Gastroesophageal sphincter (tissue), 4 donors: ENCODE results near the gene SUDS3. TPM values are rescaled to one million over a fixed set of nuclear protein-coding genes. Genes with fewer than 3 reads are reported as not detected.

Source experiments
- ATAC-seq: fragments of 150-250 bp; one replicate; pipeline ENCODE4 v1.9.1; 2016; ENCODE audit warnings: mild to moderate bottlenecking, moderate library complexity
- H3K27ac ChIP-seq, 4 donors: fragments of 200-600 bp; sonication (generic) in 3 of 4; 1 replicate in 3 of 4; 2 replicates in 1 of 4; pipeline ENCODE4 v1.5.1; 2016 to 2019
- H3K27me3 ChIP-seq: fragments of 200-600 bp; sonication (generic); one replicate; pipeline ENCODE4 v1.5.1; 2019
- H3K36me3 ChIP-seq, 2 donors: fragments of 200-600 bp; sonication (generic); one replicate each; pipeline ENCODE4 v1.5.1; 2019; ENCODE audit warnings: control low read depth in 1 of 2
- H3K4me1 ChIP-seq, 3 donors: fragments of 200-600 bp; sonication (generic); 1 replicate in 2 of 3; 2 replicates in 1 of 3; pipeline ENCODE4 v1.5.1; 2016 to 2019; ENCODE audit warnings: control low read depth in 2 of 3
- H3K4me3 ChIP-seq, 2 donors: fragments of 200-600 bp; sonication (generic); one replicate each; pipeline ENCODE4 v1.5.1; 2019; ENCODE audit warnings: mild to moderate bottlenecking in 1 of 2, moderate library complexity in 1 of 2
- H3K9me3 ChIP-seq, 3 donors: fragments of 200-600 bp; sonication (generic); one replicate each; pipeline ENCODE4 v1.5.1; 2017 to 2019; ENCODE audit warnings: control low read depth in 2 of 3
- CTCF ChIP-seq, 4 experiments: fragments of 200-600 bp in 2 of 4; fragments of 450-650 bp in 2 of 4; sonication (generic) in 1 of 4; IDR thresholded peaks; one replicate each; pipeline ENCODE4 v1.5.1; 2017 to 2019; ENCODE audit warnings: antibody characterized with exemption in 4 of 4, mild to moderate bottlenecking in 2 of 4, moderate library complexity in 2 of 4
- EP300 ChIP-seq: sonication (generic); formaldehyde crosslinking; IDR thresholded peaks from one replicate; pipeline ENCODE4 v1.6.1; 2017; ENCODE audit warnings: antibody characterized with exemption, mild to moderate bottlenecking
- POLR2A ChIP-seq, 2 donors: fragments of 450-650 bp; IDR thresholded peaks; one replicate each; pipeline ENCODE4 v1.6.1; 2017; ENCODE audit warnings: antibody characterized with exemption in 2 of 2, mild to moderate bottlenecking in 2 of 2, moderate library complexity in 1 of 2
- POLR2AphosphoS5 ChIP-seq: sonication (generic); formaldehyde crosslinking; IDR thresholded peaks from one replicate; pipeline ENCODE4 v1.6.1; 2017; ENCODE audit warnings: antibody characterized with exemption
- WGBS, 2 donors: methylation state at CpG; one replicate each; pipeline ENCODE4 v1.1.5; 2018; ENCODE audit warnings: low coverage in 1 of 2; 5-methylcytosine and 5-hydroxymethylcytosine counted together
- total RNA-seq, 4 donors: library from RNA; depleted of rRNA; stranded (reverse); fragments of >200 nt; gene quantifications; one replicate each; pipeline ENCODE4 v1.1.0, GENCODE V29; 2016

Gene SUDS3
- total RNA-seq, 4 donors from 2014 or later, result 57.2 to 65.5 (median 61.5) TPM

DNA sequence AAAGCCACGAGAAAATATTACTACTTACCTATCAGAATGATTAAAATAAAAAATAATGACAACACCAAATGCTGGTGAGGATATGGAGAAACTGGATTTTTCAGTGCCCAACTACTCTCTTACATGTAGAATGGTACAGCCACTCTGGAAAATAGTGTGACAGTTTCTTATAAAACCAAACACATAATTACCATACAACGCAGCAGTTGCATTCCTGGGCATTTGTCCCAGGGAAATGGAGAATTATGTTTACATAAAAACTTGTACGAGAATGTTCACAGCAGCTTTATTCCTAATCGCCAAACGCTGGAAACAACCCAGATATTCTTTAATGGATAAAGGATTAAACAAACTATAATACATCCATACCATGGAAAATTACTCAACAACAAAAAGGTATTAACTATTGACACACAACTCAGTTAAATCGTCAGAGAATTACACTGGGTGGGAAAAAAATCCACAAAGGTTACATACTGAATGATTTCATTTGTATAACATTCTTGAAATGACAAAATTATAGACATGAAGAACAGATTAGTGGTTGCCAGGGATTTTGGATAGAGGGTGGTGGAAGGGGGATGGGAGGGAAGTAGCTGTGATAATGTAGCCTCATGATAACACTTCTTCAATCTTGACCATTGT lies 39.0 kb upstream of the SUDS3 start:
- TF ChIP-seq POLR2AphosphoS5 (no peak), POLR2A (IDR thresholded peaks at IDR 0.05) (no peak), CTCF (IDR thresholded peaks at IDR 0.05) (no peak), EP300 (no peak)
- Histone ChIP-seq H3K27ac (no peak overlapping the region), H3K4me3 (no peak overlapping the region), H3K36me3 (no peaks in the 10 kb centered on the region), H3K9me3 (no peaks in the 10 kb centered on the region), H3K27me3 (no peaks in the 10 kb centered on the region), H3K4me1 (no peaks in the 10 kb centered on the region)
- no peak for ATAC-seq
- WGBS, 2 donors, result 15 to 30% methylated on average over 6 of the region's 6 CpGs

DNA sequence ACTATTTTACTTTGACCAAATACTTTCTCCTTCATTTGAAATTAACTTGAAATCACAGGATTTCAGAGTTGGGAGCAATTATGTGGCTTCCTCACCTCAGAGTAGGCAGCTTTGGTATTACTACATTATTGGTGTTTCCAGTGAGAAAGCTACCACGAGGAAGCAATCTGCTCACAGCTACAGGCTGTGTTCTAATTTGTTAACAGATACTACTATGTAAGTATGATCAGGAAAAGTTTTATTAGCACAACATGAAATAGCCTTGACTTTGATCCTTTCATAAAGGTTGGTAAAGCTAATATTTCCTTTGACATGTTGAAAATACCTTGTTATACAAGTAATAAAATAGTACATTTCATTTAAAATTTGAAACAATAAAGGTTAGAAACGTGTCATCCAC lies 34.3 kb upstream of the SUDS3 start:
- no peak for TF ChIP-seq POLR2AphosphoS5
- TF ChIP-seq POLR2A (IDR thresholded peaks at IDR 0.05), result no peak
- TF ChIP-seq CTCF (IDR thresholded peaks at IDR 0.05), result no peak
- no peak for TF ChIP-seq EP300
- H3K36me3 ChIP-seq, result no peaks in the 10 kb centered on the region
- no peak overlapping the region for H3K4me3 ChIP-seq
- H3K4me1 ChIP-seq, result no peaks in the 10 kb centered on the region
- 38 to 71% methylated on average over 2 of the region's 2 CpGs for WGBS, 2 donors
- no peaks in the 10 kb centered on the region for H3K9me3 ChIP-seq
- H3K27me3 ChIP-seq, result no peaks in the 10 kb centered on the region
- no peak overlapping the region for H3K27ac ChIP-seq
- no peak for ATAC-seq

DNA sequence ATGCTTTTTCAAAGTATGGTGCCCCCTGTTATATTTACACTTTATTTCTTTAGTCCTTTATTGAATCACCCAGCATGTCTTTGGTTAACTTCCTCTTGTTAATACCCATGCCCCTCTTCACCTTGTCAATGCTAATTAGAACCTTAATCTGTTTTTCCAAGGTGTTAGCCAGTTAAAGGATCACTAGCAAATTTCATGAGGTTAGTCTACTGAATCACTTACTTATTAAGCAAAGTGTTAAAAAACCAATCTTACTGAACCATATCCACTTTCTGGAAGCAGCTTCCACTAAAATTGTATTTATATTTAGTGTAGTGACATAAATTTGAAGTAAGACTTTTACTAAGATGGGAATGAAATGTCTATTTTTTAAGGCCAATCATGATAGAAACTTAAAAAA lies 31.5 kb upstream of the SUDS3 start:
- Histone ChIP-seq H3K4me3 (no peak overlapping the region), H3K27me3 (no peaks in the 10 kb centered on the region), H3K4me1 (no peaks in the 10 kb centered on the region), H3K27ac (no peak overlapping the region), H3K36me3 (no peaks in the 10 kb centered on the region), H3K9me3 (no peaks in the 10 kb centered on the region)
- TF ChIP-seq CTCF (IDR thresholded peaks at IDR 0.05) (no peak), POLR2AphosphoS5 (no peak), EP300 (no peak), POLR2A (IDR thresholded peaks at IDR 0.05) (no peak)
- no peak for ATAC-seq

GRCh38 chr12:118345355-118345754 lies 31.0 kb upstream of the SUDS3 start:
- no peaks in the 10 kb centered on the region for H3K4me1 ChIP-seq
- no peak overlapping the region for H3K27ac ChIP-seq
- ATAC-seq, result no peak
- TF ChIP-seq POLR2AphosphoS5 (no peak), POLR2A (IDR thresholded peaks at IDR 0.05) (no peak), CTCF (IDR thresholded peaks at IDR 0.05) (no peak), EP300 (no peak)
- no peaks in the 10 kb centered on the region for H3K36me3 ChIP-seq
- no peaks in the 10 kb centered on the region for H3K27me3 ChIP-seq
- H3K9me3 ChIP-seq, result no peaks in the 10 kb centered on the region
- 33 to 46% methylated on average over 1 of the region's 1 CpG for whole genome bisulfite sequencing, 2 donors
- H3K4me3 ChIP-seq, result no peak overlapping the region

DNA sequence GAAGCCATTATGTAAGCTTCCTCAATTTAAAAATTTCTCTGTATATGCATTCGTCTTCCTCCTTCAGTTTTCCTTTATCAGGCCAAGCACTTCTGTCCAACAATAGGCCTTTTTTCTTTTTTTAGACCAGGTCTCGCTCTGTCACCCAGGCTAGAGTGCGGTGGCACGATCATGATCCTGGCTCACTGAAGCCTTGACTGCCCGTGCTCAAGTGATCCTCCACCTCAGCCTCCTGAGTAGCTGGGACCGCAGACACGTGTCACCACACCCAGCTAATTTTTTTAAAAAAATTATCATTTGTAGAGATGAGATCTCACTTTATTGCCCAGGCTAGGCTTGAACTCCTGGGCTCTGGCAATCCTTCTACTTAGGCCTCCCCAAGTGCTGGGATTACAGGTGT lies 29.5 kb upstream of the SUDS3 start:
- H3K27ac ChIP-seq, result no peak overlapping the region
- 66 to 75% methylated on average over 1 to 7 of the region's 7 CpGs for WGBS, 2 donors
- no peaks in the 10 kb centered on the region for H3K9me3 ChIP-seq
- no peaks in the 10 kb centered on the region for H3K27me3 ChIP-seq
- no peak for TF ChIP-seq POLR2A (IDR thresholded peaks at IDR 0.05)
- no peak for TF ChIP-seq CTCF (IDR thresholded peaks at IDR 0.05)
- no peak overlapping the region for H3K4me3 ChIP-seq
- no peaks in the 10 kb centered on the region for H3K4me1 ChIP-seq
- no peaks in the 10 kb centered on the region for H3K36me3 ChIP-seq
- no peak for ATAC-seq
